ENCODE results near the gene BID. TPM values are rescaled to one million over a fixed set of nuclear protein-coding genes. Genes with fewer than 3 reads are reported as not detected.
A peak's percentile ranks its signal among the peaks of the same experiment; 100 is the strongest.

The BID gene
- total RNA-seq, 1 experiment from 2014 or later: 23.2 TPM

DNA sequence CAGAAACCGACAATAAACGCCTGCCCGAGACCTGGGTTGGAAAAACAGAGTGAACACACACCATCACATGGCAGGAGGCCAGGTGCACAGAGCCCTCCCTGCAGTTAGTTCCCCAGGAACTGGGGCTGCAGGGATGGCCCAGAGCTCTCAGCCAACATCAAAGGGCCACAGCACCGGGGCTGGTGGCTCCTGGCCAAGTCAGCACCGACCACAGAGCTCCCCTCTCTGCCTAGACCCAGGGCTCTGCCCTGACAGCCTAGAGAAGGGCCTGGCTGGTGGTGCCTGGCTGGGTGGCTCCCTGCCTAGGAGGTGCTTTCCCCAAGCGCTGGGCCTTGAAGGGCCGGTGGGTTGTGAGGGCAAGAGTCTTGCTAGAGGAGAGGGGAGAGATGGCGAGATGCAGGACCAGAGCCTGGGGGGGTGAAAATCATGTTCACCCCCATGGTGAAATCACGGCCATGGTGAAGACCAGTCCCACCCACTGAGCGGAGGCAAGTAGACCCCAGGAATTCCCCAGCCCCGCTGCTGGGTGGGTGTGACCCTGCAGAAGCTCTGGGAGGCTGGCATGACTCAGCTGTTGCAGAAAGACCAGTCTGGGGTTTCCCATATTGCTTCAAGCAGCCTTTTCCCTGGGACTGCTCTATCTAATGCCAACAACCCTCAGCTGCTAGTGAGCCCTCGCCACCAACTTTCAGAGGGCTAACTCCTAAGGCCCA, 7.2 kb upstream of the BID start:
- TF ChIP-seq, protein P1, sequence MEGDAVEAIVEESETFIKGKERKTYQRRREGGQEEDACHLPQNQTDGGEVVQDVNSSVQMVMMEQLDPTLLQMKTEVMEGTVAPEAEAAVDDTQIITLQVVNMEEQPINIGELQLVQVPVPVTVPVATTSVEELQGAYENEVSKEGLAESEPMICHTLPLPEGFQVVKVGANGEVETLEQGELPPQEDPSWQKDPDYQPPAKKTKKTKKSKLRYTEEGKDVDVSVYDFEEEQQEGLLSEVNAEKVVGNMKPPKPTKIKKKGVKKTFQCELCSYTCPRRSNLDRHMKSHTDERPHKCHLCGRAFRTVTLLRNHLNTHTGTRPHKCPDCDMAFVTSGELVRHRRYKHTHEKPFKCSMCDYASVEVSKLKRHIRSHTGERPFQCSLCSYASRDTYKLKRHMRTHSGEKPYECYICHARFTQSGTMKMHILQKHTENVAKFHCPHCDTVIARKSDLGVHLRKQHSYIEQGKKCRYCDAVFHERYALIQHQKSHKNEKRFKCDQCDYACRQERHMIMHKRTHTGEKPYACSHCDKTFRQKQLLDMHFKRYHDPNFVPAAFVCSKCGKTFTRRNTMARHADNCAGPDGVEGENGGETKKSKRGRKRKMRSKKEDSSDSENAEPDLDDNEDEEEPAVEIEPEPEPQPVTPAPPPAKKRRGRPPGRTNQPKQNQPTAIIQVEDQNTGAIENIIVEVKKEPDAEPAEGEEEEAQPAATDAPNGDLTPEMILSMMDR (conservative IDR thresholded peaks at IDR 0.05): no peak

More for the DNA sequence above, 7.2 kb upstream of the BID start:
- Histone ChIP-seq H4K5ac (ENCODE audit: insufficient read length, low read depth, low read length) (no peak overlapping the region), H4K8ac (replicated peaks; ENCODE audit: insufficient read length, low read depth, low read length) (no peak overlapping the region), H2AK5ac (ENCODE audit: insufficient read length, low read length) (no peak overlapping the region), H2BK5ac (ENCODE audit: insufficient read length, low read length) (no peak overlapping the region), H3K23ac (ENCODE audit: insufficient read length, low read depth, low read length) (no peak overlapping the region), H2AFZ (ENCODE audit: low read length) (no peak overlapping the region), H2BK15ac (ENCODE audit: low read depth, low read length) (no peak overlapping the region), H3K79me1 (ENCODE audit: insufficient read depth, low read depth, low read length, poor library complexity, severe bottlenecking) (no peaks in the 10 kb centered on the region), H3K14ac (ENCODE audit: insufficient read depth, low read length) (no peak overlapping the region), H4K20me1 (ENCODE audit: control insufficient read depth, insufficient read depth, insufficient read length) (no peaks in the 10 kb centered on the region), H3K18ac (ENCODE audit: insufficient read length, low read depth, low read length) (no peak overlapping the region), H2BK20ac (ENCODE audit: low read depth, low read length, poor library complexity, severe bottlenecking) (no peak overlapping the region), H3K23me2 (ENCODE audit: insufficient read length, low read depth, low read length, poor library complexity, severe bottlenecking) (no peaks in the 10 kb centered on the region), H3K9me3 (ENCODE audit: control insufficient read depth, low read depth, low read length) (no peaks in the 10 kb centered on the region), H3K27ac (ENCODE audit: insufficient read length, low read depth, low read length) (no peak overlapping the region), H3K9ac (ENCODE audit: extremely low read depth, insufficient read length, low read length) (no peak overlapping the region), H2BK12ac (ENCODE audit: insufficient read length, low read depth, low read length) (no peak overlapping the region), H3K4me1 (ENCODE audit: insufficient read depth, low read length) (no peaks in the 10 kb centered on the region), H3K79me2 (ENCODE audit: insufficient read depth, low read length) (no peaks in the 10 kb centered on the region), H2BK120ac (ENCODE audit: low read depth, low read length, poor library complexity, severe bottlenecking) (no peak overlapping the region), H3K27me3 (ENCODE audit: insufficient read depth, low read length) (no peaks in the 10 kb centered on the region), H4K91ac (ENCODE audit: insufficient read length, low read depth, low read length) (no peak overlapping the region), H3K4me2 (ENCODE audit: insufficient read depth, insufficient read length, low read length) (no peak overlapping the region), H3T11ph (ENCODE audit: low read length) (no peak overlapping the region), H3K4ac (ENCODE audit: low read depth, low read length) (no peak overlapping the region), H3K56ac (ENCODE audit: insufficient read length, low read depth, low read length) (no peak overlapping the region)
- Mint-ChIP-seq H3K4me1 (peaks cover 13 to 21% of the 10 kb centered on the region in 2 experiments), H3K27ac (peak overlapping the region in 1 of 3 experiments; percentile 31; a peak in 1 of 7 replicates), H3K9me3 (no peaks in the 10 kb centered on the region; a peak in 1 of 5 replicates), H3K4me3 (no peak overlapping the region), H3K27me3 (ENCODE audit: low read depth) (peaks cover 13% of the 10 kb centered on the region), H3K36me3 (ENCODE audit: insufficient read depth in 1 of 3, low read depth in 3 of 3) (no peaks in the 10 kb centered on the region; a peak in 1 of 7 replicates)
- no peak for DNase-seq
- WGBS (ENCODE audit: extremely low coverage, insufficient read length, low lambda C conversion rate): no CpG with 5 or more reads among the region's 12 CpGs

Measured in H9 (cell line).